CD4-positive, alpha-beta T cell (primary cell): ENCODE data around the gene CDC16. TPM values are rescaled to one million over a fixed set of nuclear protein-coding genes. Genes with fewer than 3 reads are reported as not detected.
A peak's percentile ranks its signal among the peaks of the same experiment; 100 is the strongest.

ENCODE experiments used
- ATAC-seq: fragments of 200-7000 bp; cut with Tn5 transposase; one replicate; pipeline ENCODE4 v1.10.0; 2022; ENCODE audit warnings: mild to moderate bottlenecking; ENCODE audit not compliant: poor library complexity
- CTCF ChIA-PET: fragments of 350-600 bp; sonication (Branson Sonifier 250); formaldehyde crosslinking; loops from one replicate; lab custom pipeline; 2021; ENCODE audit warnings: antibody characterized with exemption, inconsistent platforms; lab: Charles Lee
- POLR2A ChIA-PET: fragments of 350-600 bp; sonication (Branson Sonifier 250); formaldehyde crosslinking; loops from one replicate; lab custom pipeline; 2021; ENCODE audit warnings: antibody characterized with exemption, inconsistent platforms; lab: Charles Lee
- DNase-seq, 14 experiments: peaks; one replicate each; pipeline ENCODE4 v3.0.0-alpha.2; 2013 to 2020; ENCODE audit warnings: mixed read lengths in 2 of 14
- H3K27ac ChIP-seq, 2 donors: one replicate each; pipeline versions ENCODE4 v1.5.1 to v1.7.0; 2013; ENCODE audit warnings: low read length in 2 of 2, low read depth in 1 of 2, mild to moderate bottlenecking in 1 of 2
- H3K27me3 ChIP-seq, 2 experiments: 1 replicate in 1 of 2; 2 replicates in 1 of 2; pipeline versions ENCODE4 v1.6.1 to v1.7.0; 2013; ENCODE audit warnings: low read length in 2 of 2, control low read depth in 1 of 2, mild to moderate bottlenecking in 1 of 2, moderate library complexity in 1 of 2; ENCODE audit not compliant: insufficient read depth in 2 of 2, control insufficient read depth in 1 of 2
- H3K36me3 ChIP-seq: one replicate; pipeline ENCODE4 v1.6.1; 2013; ENCODE audit warnings: low read length, control low read depth; ENCODE audit not compliant: insufficient read depth
- H3K4me1 ChIP-seq: one replicate; pipeline ENCODE4 v1.6.1; 2013; ENCODE audit warnings: low read length, control low read depth; ENCODE audit not compliant: insufficient read depth
- H3K4me3 ChIP-seq: one replicate; pipeline ENCODE4 v1.5.1; 2013; ENCODE audit warnings: mild to moderate bottlenecking, low read length, moderate library complexity
- H3K9me3 ChIP-seq, 2 experiments: 1 replicate in 1 of 2; 2 replicates in 1 of 2; pipeline versions ENCODE4 v1.6.1 to v1.7.0; 2013; ENCODE audit warnings: low read length in 2 of 2, mild to moderate bottlenecking in 2 of 2, control low read depth in 1 of 2, moderate library complexity in 1 of 2; ENCODE audit not compliant: control insufficient read depth in 1 of 2, insufficient read depth in 1 of 2
- H3K27ac Mint-ChIP-seq: one replicate; pipeline ENCODE4 v1.8.0; 2020; ENCODE audit warnings: mixed read lengths
- H3K27me3 Mint-ChIP-seq: one replicate; pipeline ENCODE4 v1.8.0; 2021; ENCODE audit warnings: mixed read lengths
- H3K36me3 Mint-ChIP-seq: one replicate; pipeline ENCODE4 v1.8.0; 2021; ENCODE audit warnings: low read depth, mixed read lengths
- H3K4me1 Mint-ChIP-seq: one replicate; pipeline ENCODE4 v1.8.0; 2021; ENCODE audit warnings: low read depth, mixed read lengths
- H3K4me3 Mint-ChIP-seq: one replicate; pipeline ENCODE4 v1.8.0; 2020; ENCODE audit warnings: mild to moderate bottlenecking, mixed read lengths
- H3K9me3 Mint-ChIP-seq: one replicate; pipeline ENCODE4 v1.8.0; 2020; ENCODE audit warnings: mixed read lengths
- intact Hi-C, 2 experiments: fragments of 100-400 bp; cut with DNase I in 1 of 2; cut with micrococcal nuclease in 1 of 2; formaldehyde crosslinking; loops; one replicate each; pipeline versions ENCODE4 v1.15.1 to v1.9.0; 2023 to 2025; cut with DNase I, micrococcal nuclease
- total RNA-seq, 174 experiments: library from RNA in 2 of 174; stranded (reverse) in 2 of 174; gene quantifications; one replicate each; pipeline ENCODE4 v1.2.3 and lab custom pipeline; 2021 to 2026
- TF ChIP-seq, protein P1 (sequence below): fragments of 200-600 bp; IDR thresholded peaks from one replicate; pipeline ENCODE4 v1.8.0; 2022; ENCODE audit warnings: antibody characterized with exemption, mild to moderate bottlenecking

Gene CDC16
- total RNA-seq, 2 experiments from 2014 or later: 68.4 to 69.4 TPM

DNA sequence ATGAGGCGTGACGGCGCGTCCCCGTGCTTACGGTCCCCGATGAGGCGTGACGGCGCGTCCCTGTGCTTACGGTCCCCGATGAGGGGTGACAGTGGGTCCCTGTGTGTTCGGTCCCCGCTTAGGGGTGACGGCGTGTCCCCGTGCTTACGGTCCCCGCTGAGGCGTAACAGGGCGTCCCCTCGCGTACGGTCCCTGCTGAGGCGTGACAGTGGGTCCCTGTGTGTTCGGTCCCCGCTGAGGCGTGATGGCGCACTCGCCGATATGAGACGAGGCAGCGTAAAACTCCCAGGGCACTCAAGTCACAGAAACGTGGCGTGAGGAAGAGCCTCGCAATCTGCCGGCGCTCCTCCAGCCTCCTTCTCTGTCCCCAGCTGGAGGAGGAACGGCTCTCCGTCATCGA lies 34.7 kb upstream of the CDC16 start:
- H3K27ac ChIP-seq: no peak overlapping the region
- H3K4me1 Mint-ChIP-seq: peaks cover 43% of the 10 kb centered on the region
- H3K27ac Mint-ChIP-seq: no peak overlapping the region
- CTCF ChIA-PET: interaction anchor here (0.7 kb wide), 1 partner anchor 57 kb away, joined by 3 read pairs; no protein-coding TSS in a partner anchor
- no peaks in the 10 kb centered on the region for H3K27me3 Mint-ChIP-seq
- peaks cover 0 to 7% of the 10 kb centered on the region in 2 experiments for H3K9me3 ChIP-seq
- no peaks in the 10 kb centered on the region for H3K36me3 ChIP-seq
- intact Hi-C loops: loop anchor here in 1 of 2 experiments (2.0 kb wide), 1 partner anchor 25 kb away; no protein-coding TSS in a partner anchor
- no peaks in the 10 kb centered on the region for H3K27me3 ChIP-seq
- peaks cover 19% of the 10 kb centered on the region for H3K4me1 ChIP-seq
- H3K9me3 Mint-ChIP-seq: peaks cover 2% of the 10 kb centered on the region
- POLR2A ChIA-PET: no interaction called here
- peak in 2 of 14 experiments; percentile 22 to 37 for DNase-seq
- H3K36me3 Mint-ChIP-seq: no peaks in the 10 kb centered on the region
- H3K4me3 ChIP-seq: no peak overlapping the region
- no peak overlapping the region for H3K4me3 Mint-ChIP-seq
- ATAC-seq: no peak
- TF ChIP-seq, protein P1, sequence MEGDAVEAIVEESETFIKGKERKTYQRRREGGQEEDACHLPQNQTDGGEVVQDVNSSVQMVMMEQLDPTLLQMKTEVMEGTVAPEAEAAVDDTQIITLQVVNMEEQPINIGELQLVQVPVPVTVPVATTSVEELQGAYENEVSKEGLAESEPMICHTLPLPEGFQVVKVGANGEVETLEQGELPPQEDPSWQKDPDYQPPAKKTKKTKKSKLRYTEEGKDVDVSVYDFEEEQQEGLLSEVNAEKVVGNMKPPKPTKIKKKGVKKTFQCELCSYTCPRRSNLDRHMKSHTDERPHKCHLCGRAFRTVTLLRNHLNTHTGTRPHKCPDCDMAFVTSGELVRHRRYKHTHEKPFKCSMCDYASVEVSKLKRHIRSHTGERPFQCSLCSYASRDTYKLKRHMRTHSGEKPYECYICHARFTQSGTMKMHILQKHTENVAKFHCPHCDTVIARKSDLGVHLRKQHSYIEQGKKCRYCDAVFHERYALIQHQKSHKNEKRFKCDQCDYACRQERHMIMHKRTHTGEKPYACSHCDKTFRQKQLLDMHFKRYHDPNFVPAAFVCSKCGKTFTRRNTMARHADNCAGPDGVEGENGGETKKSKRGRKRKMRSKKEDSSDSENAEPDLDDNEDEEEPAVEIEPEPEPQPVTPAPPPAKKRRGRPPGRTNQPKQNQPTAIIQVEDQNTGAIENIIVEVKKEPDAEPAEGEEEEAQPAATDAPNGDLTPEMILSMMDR: no peak

DNA sequence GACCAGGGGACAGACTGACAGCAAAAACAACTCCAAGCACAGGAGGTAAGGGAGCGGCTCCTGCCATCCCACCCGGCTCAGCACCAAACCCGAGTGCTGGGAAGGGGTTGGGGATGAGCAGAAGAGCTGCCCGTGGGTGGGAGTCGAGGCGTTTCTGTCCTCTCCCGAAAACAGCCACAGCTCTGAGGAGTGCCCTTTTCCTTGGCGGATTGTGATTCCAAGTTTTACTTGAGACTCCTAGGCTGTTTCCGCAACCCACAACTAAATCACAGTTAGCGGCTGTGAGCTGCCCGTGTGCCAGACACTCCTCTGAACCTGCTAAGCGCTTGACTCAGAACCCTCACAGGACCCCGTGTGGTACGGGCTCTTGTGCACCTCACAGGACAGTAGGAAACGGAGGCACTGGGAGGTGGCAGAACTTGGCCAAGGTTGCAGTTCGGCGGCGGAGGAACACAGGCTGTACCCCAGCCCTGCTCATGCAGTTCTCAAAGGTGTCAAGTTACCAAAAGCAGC lies 34.2 kb upstream of the CDC16 start:
- no peak for ATAC-seq
- intact Hi-C loops: loop anchor here in 1 of 2 experiments (2.0 kb wide), 1 partner anchor 26 kb away; no protein-coding TSS in a partner anchor
- Histone ChIP-seq H3K27me3 (no peaks in the 10 kb centered on the region), H3K9me3 (peaks cover 0 to 7% of the 10 kb centered on the region in 2 experiments), H3K4me1 (peaks cover 16% of the 10 kb centered on the region), H3K4me3 (no peak overlapping the region), H3K36me3 (no peaks in the 10 kb centered on the region), H3K27ac (no peak overlapping the region)
- peaks cover 42% of the 10 kb centered on the region for H3K4me1 Mint-ChIP-seq
- H3K27ac Mint-ChIP-seq: no peak overlapping the region
- H3K4me3 Mint-ChIP-seq: no peak overlapping the region
- ChIA-PET POLR2A (no interaction called here), CTCF (interaction anchor here (0.7 kb wide), 1 partner anchor 57 kb away, joined by 3 read pairs; no protein-coding TSS in a partner anchor)
- H3K27me3 Mint-ChIP-seq: no peaks in the 10 kb centered on the region
- DNase-seq: no peak
- H3K36me3 Mint-ChIP-seq: no peaks in the 10 kb centered on the region
- H3K9me3 Mint-ChIP-seq: peaks cover 2% of the 10 kb centered on the region
- TF ChIP-seq, protein P1: no peak

DNA sequence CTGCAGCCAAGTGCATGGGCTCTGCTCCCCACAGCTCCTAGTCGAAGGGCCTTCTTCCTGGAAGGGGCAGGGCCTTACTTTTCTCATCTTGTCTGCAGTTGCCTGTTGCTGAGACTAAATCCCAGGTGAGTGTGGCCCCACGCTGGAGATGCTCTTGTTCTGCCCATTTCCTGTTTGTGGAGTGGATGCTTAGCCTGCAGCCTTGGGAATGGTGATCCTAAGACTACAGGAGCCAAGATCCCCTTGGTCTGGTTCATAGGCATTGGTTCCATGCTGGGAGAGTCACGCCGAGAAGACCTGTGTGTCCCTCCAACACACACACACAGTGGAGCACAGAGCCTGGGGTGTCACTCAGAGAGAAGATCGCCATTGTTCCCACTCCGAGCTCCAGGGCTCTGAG lies 32.1 kb upstream of the CDC16 start:
- POLR2A ChIA-PET: interaction anchor here (0.9 to 1.2 kb wide), 2 partner anchors 9 to 71 kb away, joined by 3 to 4 read pairs; no protein-coding TSS in a partner anchor
- peak overlapping the region; percentile 43 for H3K4me3 Mint-ChIP-seq
- no peak for ATAC-seq
- Histone ChIP-seq H3K4me3 (no peak overlapping the region), H3K9me3 (peaks cover 0 to 12% of the 10 kb centered on the region in 2 experiments), H3K4me1 (peaks cover 19% of the 10 kb centered on the region), H3K27ac (no peak overlapping the region), H3K36me3 (no peaks in the 10 kb centered on the region), H3K27me3 (no peaks in the 10 kb centered on the region)
- no peak overlapping the region for H3K27ac Mint-ChIP-seq
- intact Hi-C loops: no loop called here
- DNase-seq: no peak
- H3K36me3 Mint-ChIP-seq: no peaks in the 10 kb centered on the region
- peaks cover 49% of the 10 kb centered on the region for H3K4me1 Mint-ChIP-seq
- H3K9me3 Mint-ChIP-seq: peaks cover 5% of the 10 kb centered on the region
- TF ChIP-seq, protein P1: no peak
- H3K27me3 Mint-ChIP-seq: no peaks in the 10 kb centered on the region
- CTCF ChIA-PET: no interaction called here
